Osteoblast (primary cell): ENCODE measurements around the gene MACROD2. TPM values are rescaled to one million over a fixed set of nuclear protein-coding genes. Genes with fewer than 3 reads are reported as not detected.

Experiments used
- DNase-seq: peaks from one replicate; pipeline ENCODE4 v3.0.0; 2011; ENCODE audit warnings: low spot score, mixed read lengths; ENCODE audit not compliant: insufficient read length; ENCODE audit errors: missing footprints
- H2AFZ ChIP-seq: 2 replicates; pipeline ENCODE4 v1.6.0; 2011; ENCODE audit warnings: mild to moderate bottlenecking, low read length
- H3K27ac ChIP-seq: 2 replicates; pipeline ENCODE4 v1.5.1; 2011; ENCODE audit warnings: mild to moderate bottlenecking, low read depth, low read length, moderate library complexity
- H3K27me3 ChIP-seq: 2 replicates; pipeline ENCODE4 v1.6.0; 2012; ENCODE audit warnings: mild to moderate bottlenecking, control low read depth, inconsistent platforms, low read length, moderate library complexity; ENCODE audit not compliant: insufficient read depth
- H3K36me3 ChIP-seq: 2 replicates; pipeline ENCODE4 v1.5.1; 2011; ENCODE audit warnings: mild to moderate bottlenecking, low read length, control low read depth, moderate library complexity; ENCODE audit not compliant: insufficient read depth
- H3K4me1 ChIP-seq: 2 replicates; pipeline ENCODE4 v1.5.1; 2011; ENCODE audit warnings: mild to moderate bottlenecking, low read length, control low read depth, moderate library complexity; ENCODE audit not compliant: insufficient read depth
- H3K4me2 ChIP-seq: 2 replicates; pipeline ENCODE4 v1.6.0; 2011; ENCODE audit warnings: mild to moderate bottlenecking, low read length; ENCODE audit not compliant: insufficient read depth
- H3K4me3 ChIP-seq: fragments of 200-600 bp; sonication (generic); 3 replicates; pipeline ENCODE4 v1.5.1; 2012; ENCODE audit warnings: mild to moderate bottlenecking, low read length, inconsistent platforms; ENCODE audit not compliant: insufficient read depth
- H3K79me2 ChIP-seq: 2 replicates; pipeline ENCODE4 v1.6.0; 2012; ENCODE audit warnings: mild to moderate bottlenecking, low read length, control low read depth, inconsistent platforms; ENCODE audit not compliant: insufficient read depth
- H3K9me3 ChIP-seq: 2 replicates; pipeline ENCODE4 v1.5.1; 2011; ENCODE audit warnings: low read depth, low read length, control low read depth
- H4K20me1 ChIP-seq: 2 replicates; pipeline ENCODE4 v1.6.0; 2012; ENCODE audit warnings: mild to moderate bottlenecking, low read length, control low read depth; ENCODE audit not compliant: insufficient read depth
- total RNA-seq: library from RNA; depleted of rRNA; stranded (reverse); fragments of >200 nt; gene quantifications from 2 replicates; pipeline ENCODE4 v1.2.3, GENCODE V29; 2012
- TF ChIP-seq, protein P1 (sequence below): IDR thresholded peaks from 2 replicates; pipeline ENCODE4 v1.5.1; 2011; ENCODE audit warnings: mild to moderate bottlenecking, low read depth, low read length, moderate library complexity; ENCODE audit errors: extremely low read depth

MACROD2 gene
- total RNA-seq, 1 donor, result 4.0 TPM

DNA sequence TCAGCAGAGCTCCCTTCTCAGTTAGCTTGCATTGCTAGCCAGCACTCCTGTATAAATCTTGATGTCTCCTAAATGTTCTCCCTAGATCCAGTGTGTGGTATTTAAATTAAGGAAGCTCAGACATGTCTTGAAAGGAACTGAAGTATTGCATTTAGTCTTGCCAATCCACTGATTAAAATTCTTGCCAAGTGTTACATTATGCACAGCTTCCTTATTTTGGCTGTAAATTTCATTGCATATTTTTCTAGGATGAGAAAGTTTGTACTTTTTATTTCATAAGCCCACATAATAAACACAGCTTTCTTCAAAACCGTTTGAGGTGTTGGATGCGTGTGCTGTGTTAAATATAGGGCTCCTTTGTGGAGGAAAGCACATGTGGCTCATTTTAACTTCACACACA lies 671.9 kb downstream of the MACROD2 start:
- DNase-seq, result no peak
- Histone ChIP-seq H2AFZ (no peak overlapping the region), H3K27me3 (no peaks in the 10 kb centered on the region), H3K4me1 (no peaks in the 10 kb centered on the region), H4K20me1 (no peaks in the 10 kb centered on the region), H3K36me3 (no peaks in the 10 kb centered on the region), H3K4me2 (no peak overlapping the region), H3K9me3 (no peaks in the 10 kb centered on the region), H3K4me3 (no peak overlapping the region), H3K27ac (no peak overlapping the region), H3K79me2 (no peaks in the 10 kb centered on the region)
- TF ChIP-seq, protein P1, sequence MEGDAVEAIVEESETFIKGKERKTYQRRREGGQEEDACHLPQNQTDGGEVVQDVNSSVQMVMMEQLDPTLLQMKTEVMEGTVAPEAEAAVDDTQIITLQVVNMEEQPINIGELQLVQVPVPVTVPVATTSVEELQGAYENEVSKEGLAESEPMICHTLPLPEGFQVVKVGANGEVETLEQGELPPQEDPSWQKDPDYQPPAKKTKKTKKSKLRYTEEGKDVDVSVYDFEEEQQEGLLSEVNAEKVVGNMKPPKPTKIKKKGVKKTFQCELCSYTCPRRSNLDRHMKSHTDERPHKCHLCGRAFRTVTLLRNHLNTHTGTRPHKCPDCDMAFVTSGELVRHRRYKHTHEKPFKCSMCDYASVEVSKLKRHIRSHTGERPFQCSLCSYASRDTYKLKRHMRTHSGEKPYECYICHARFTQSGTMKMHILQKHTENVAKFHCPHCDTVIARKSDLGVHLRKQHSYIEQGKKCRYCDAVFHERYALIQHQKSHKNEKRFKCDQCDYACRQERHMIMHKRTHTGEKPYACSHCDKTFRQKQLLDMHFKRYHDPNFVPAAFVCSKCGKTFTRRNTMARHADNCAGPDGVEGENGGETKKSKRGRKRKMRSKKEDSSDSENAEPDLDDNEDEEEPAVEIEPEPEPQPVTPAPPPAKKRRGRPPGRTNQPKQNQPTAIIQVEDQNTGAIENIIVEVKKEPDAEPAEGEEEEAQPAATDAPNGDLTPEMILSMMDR, result no peak

DNA sequence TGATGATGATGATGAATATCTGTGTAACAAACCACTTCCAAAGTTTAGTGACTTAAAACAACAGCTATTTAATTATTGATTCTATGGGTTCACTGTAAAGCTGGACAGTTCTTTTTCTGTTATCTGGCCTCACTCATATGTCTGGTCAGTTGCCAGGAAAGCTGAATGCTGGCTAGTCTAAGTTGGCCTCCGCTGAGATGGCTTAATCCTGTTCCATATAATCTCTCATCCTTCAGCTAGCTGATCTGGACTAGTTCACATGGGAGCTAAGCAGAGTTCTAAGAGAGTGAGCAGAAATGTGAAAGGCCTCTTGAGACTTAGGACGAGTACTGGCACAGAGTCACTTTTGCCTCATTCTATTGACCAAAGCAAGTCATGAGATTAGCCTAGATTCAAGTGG lies 676.8 kb downstream of the MACROD2 start:
- Histone ChIP-seq H2AFZ (no peak overlapping the region), H3K9me3 (no peaks in the 10 kb centered on the region), H3K27me3 (no peaks in the 10 kb centered on the region), H3K79me2 (no peaks in the 10 kb centered on the region), H3K4me1 (no peaks in the 10 kb centered on the region), H3K27ac (no peak overlapping the region), H3K4me3 (no peak overlapping the region), H3K36me3 (no peaks in the 10 kb centered on the region), H4K20me1 (no peaks in the 10 kb centered on the region), H3K4me2 (no peak overlapping the region)
- no peak for DNase-seq
- TF ChIP-seq, protein P1, result no peak

DNA sequence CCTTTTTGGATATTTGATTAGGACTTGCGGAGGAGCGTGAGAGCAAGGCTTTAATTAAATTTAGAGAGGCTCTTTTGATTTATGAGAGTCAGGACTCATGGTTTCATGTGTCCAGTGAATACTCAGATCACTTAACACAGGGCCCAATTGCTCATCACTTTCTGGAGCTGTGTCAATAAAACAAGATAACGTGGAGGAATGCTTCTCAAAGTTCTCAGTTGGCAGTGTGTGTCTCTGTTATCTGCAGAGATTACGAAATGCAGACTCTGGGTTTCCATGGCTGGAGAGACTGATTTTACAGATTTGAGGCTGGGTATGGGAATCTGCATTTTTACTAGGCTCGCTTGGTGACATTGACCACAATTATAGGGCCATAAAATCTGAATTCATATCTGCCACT lies 677.8 kb downstream of the MACROD2 start:
- Histone ChIP-seq H3K27me3 (no peaks in the 10 kb centered on the region), H3K27ac (no peak overlapping the region), H3K36me3 (no peaks in the 10 kb centered on the region), H3K4me3 (no peak overlapping the region), H3K79me2 (no peaks in the 10 kb centered on the region), H2AFZ (no peak overlapping the region), H3K9me3 (peaks cover 3% of the 10 kb centered on the region), H3K4me2 (no peak overlapping the region), H4K20me1 (no peaks in the 10 kb centered on the region), H3K4me1 (no peaks in the 10 kb centered on the region)
- TF ChIP-seq, protein P1, result no peak
- DNase-seq, result no peak

DNA sequence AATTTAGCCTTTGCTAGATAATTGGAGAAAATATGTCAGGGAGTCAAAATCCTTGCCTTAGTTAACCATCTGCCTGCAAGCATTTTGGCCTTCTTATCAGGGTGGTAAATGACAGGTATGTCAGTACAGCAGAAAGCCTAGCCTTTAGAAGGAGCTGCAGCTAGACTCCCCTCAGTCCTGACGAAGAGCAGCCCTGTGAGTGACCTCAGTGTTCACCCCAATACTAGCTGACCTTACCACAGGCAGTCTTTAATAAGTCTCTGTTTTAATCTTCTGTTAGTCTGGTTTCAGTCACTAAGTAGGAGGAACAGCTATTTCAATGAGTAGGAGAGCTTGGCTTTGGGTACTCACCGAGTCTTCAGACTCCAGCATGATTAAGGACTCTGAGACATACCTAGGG lies 682.1 kb downstream of the MACROD2 start:
- no peak overlapping the region for H3K4me2 ChIP-seq
- H3K27me3 ChIP-seq, result no peaks in the 10 kb centered on the region
- no peak for DNase-seq
- H3K4me3 ChIP-seq, result no peak overlapping the region
- TF ChIP-seq, protein P1, result no peak
- no peaks in the 10 kb centered on the region for H3K79me2 ChIP-seq
- peaks cover 3% of the 10 kb centered on the region for H3K9me3 ChIP-seq
- H4K20me1 ChIP-seq, result no peaks in the 10 kb centered on the region
- H3K27ac ChIP-seq, result no peak overlapping the region
- no peaks in the 10 kb centered on the region for H3K36me3 ChIP-seq
- H2AFZ ChIP-seq, result no peak overlapping the region
- H3K4me1 ChIP-seq, result no peaks in the 10 kb centered on the region
